K562 (cell line): Measurements from ENCODE around the gene ENOX2. TPM values are rescaled to one million over a fixed set of nuclear protein-coding genes. Genes with fewer than 3 reads are reported as not detected.

Experiments
- CHD7 ChIP-seq: fragments of 200-600 bp; sonication (generic); IDR thresholded peaks from one replicate; pipeline ENCODE4 v1.6.1; 2012; ENCODE audit warnings: mild to moderate bottlenecking, low read depth, low read length, inconsistent platforms
- CTBP1 ChIP-seq: fragments of 450-650 bp; IDR thresholded peaks from 2 replicates; pipeline ENCODE4 v1.6.1; 2016; ENCODE audit warnings: borderline replicate concordance
- NELFE ChIP-seq: IDR thresholded peaks from 2 replicates; pipeline ENCODE4 v1.6.1; 2011; ENCODE audit warnings: mild to moderate bottlenecking; ENCODE audit not compliant: insufficient read depth, insufficient read length
- NFATC3 ChIP-seq: fragments of 450-650 bp; IDR thresholded peaks from 2 replicates; pipeline ENCODE4 v1.6.1; 2017; ENCODE audit warnings: mild to moderate bottlenecking
- PRDM10 ChIP-seq: fragments of 450-650 bp; IDR thresholded peaks from 2 replicates; pipeline ENCODE4 v1.6.1; 2018; ENCODE audit not compliant: partially characterized antibody
- ZNF324 ChIP-seq: fragments of 250-450 bp; sonication (Bioruptor Pico); IDR thresholded peaks from 2 replicates; pipeline ENCODE4 v1.4.0; 2020; ENCODE audit warnings: mild to moderate bottlenecking
- polyA plus RNA-seq, 8 experiments: library from polyadenylated mRNA; depleted of rRNA in 4 of 8; stranded (reverse) in 5 of 8; unstranded in 3 of 8; fragments of >200 nt; fragmentation: Nextera tagmentation in 2 of 8; fragmentation: Illumina TruSeq in 1 of 8; extraction: Ambion mirVana in 2 of 8; extraction: Trizol in 1 of 8; gene quantifications; 2 replicates each; pipeline versions ENCODE4 v1.2.1 to v1.2.3, GENCODE V29; 2011 to 2014; ENCODE audit warnings: inconsistent platforms in 1 of 8, missing spikeins in 1 of 8
- total RNA-seq, 7 experiments: library from RNA; depleted of rRNA in 6 of 7; stranded (reverse); fragments of >200 nt in 6 of 7; fragmentation: Illumina TruSeq in 2 of 7; extraction: Trizol in 2 of 7; gene quantifications; 2 replicates each; pipeline versions ENCODE4 v1.2.1 to v1.2.3, GENCODE V29; 2011 to 2021; ENCODE audit warnings: low replicate concordance in 1 of 7
- TF ChIP-seq, protein P1 (sequence below): sonication (generic); formaldehyde crosslinking; IDR thresholded peaks from 2 replicates; pipeline ENCODE4 v1.8.0; 2023; ENCODE audit warnings: mild to moderate bottlenecking, missing genetic modification reagents

Gene ENOX2
- total and polyA plus RNA-seq, 9 of the 15 experiments (the other 6 are each of a cell fraction or from before 2014, with no cell fraction given), result 6.1 to 24.0 (median 13.8) TPM

GRCh38 chrX:130952266-130953043, 49.4 kb upstream of the ENOX2 start (continued):
- TF ChIP-seq PRDM10 (no peak), NFATC3 (no peak), CTBP1 (peak; percentile 85), CHD7 (no peak), ZNF324 (CRISPR knock-in tag) (no peak), NELFE (no peak)
- TF ChIP-seq, protein P1, sequence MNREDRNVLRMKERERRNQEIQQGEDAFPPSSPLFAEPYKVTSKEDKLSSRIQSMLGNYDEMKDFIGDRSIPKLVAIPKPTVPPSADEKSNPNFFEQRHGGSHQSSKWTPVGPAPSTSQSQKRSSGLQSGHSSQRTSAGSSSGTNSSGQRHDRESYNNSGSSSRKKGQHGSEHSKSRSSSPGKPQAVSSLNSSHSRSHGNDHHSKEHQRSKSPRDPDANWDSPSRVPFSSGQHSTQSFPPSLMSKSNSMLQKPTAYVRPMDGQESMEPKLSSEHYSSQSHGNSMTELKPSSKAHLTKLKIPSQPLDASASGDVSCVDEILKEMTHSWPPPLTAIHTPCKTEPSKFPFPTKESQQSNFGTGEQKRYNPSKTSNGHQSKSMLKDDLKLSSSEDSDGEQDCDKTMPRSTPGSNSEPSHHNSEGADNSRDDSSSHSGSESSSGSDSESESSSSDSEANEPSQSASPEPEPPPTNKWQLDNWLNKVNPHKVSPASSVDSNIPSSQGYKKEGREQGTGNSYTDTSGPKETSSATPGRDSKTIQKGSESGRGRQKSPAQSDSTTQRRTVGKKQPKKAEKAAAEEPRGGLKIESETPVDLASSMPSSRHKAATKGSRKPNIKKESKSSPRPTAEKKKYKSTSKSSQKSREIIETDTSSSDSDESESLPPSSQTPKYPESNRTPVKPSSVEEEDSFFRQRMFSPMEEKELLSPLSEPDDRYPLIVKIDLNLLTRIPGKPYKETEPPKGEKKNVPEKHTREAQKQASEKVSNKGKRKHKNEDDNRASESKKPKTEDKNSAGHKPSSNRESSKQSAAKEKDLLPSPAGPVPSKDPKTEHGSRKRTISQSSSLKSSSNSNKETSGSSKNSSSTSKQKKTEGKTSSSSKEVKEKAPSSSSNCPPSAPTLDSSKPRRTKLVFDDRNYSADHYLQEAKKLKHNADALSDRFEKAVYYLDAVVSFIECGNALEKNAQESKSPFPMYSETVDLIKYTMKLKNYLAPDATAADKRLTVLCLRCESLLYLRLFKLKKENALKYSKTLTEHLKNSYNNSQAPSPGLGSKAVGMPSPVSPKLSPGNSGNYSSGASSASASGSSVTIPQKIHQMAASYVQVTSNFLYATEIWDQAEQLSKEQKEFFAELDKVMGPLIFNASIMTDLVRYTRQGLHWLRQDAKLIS (CRISPR knock-in tag), result no peak
